ENCODE data around the gene LRP1.

The LRP1 gene

GRCh38 chr12:57094208-57095160 lies 33.8 kb upstream of the LRP1 start:
- no peak for DNase-seq (ENCODE audit: low read depth)

DNA sequence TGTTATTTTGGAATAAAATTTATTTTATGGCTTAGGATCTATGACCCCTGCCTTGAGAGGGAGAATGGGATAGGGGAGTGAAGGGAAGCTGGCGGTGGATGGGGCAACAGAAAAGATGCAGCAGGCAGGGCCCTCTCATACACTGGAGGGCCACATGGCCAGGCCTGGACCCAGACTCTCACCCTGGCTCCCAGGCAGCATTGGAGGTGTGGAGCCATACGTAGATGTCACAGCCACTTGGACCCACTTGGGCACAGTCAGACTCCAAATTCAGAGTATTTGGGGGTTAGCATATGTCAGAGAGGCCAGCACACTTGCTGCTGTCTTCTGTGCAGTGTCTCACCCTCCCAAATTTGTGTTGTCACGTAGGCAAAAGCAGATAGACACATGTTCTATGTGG lies 32.8 kb upstream of the LRP1 start:
- no peak for DNase-seq (ENCODE audit: low read depth)

DNA sequence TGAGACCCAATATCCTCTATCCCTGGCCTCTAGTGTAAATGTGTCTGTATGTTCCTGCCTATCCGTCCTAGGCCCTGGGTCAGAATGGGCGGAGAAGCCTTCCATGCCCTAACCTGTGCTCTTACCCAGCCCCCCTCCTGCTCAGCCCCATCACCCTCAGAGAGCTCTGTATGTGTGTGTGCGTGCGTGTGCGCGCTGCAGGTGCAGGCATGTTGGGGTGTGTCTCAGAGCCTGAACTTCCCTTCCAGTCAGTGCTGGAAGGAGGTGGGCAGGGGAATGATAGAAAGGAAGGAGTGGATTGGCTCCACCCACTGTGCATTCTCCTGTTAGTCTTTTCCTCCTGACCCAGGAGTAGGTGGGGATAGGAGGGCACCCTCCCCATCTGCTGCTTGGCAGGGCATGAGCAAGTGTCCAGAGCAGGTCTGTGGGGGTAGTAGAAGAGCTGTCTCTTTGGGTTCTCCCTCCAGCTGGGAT lies 32.1 kb upstream of the LRP1 start:
- no peak for DNase-seq (ENCODE audit: low read depth)

DNA sequence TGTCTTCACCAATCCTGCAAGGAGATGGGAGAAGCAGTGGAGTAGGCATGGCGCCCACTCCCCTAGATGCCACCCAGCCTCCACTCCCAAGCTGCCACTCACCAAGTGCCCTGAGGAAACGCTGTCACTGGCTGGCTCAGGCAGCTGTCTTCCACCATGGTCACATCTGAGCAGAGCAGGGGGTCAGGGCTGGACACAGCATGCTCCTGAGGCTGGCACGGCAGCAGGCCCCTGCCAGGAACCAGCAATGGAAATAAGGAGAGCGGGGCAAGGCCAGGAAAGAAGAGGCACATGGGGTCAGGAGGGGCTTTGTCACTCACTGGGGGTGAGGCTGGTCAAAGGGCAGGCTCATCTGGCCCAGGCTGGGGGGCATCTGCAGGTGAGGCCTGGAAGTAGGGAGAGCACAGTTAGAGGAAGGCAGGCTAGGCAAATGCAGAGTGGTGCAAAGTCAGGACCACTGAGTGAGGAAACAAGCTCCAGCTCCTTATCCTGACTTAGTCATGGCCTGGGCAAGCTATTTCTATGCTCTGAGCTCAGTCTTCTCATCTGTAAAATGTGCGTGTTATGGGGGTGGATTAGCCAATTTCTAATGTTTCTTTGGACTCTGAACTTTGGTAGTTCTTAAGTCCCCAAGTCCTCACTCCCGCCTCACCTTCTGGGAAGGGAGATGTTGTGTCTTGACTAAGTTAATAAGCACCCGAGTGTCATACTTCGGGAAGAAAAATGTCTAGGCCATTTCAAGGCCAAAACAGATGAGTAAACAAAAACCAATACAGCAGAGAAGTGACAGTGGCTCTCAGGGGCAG lies 31.3 kb upstream of the LRP1 start:
- no peak for DNase-seq (ENCODE audit: low read depth)

DNA sequence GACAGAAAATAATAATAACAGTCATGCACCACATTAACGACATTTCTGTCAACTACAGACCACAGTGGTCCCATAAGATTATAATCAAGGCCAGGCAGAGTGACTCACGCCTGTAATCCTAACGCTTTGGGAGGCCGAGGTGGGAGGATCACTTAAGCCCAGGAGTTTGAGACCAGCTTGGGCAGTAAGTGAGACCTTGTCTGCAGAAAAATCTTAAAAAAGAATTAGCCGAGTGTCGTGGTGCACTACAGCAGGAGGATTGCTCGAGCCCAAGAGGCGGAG lies 30.8 kb upstream of the LRP1 start:
- no peak for DNase-seq (ENCODE audit: low read depth)

DNA sequence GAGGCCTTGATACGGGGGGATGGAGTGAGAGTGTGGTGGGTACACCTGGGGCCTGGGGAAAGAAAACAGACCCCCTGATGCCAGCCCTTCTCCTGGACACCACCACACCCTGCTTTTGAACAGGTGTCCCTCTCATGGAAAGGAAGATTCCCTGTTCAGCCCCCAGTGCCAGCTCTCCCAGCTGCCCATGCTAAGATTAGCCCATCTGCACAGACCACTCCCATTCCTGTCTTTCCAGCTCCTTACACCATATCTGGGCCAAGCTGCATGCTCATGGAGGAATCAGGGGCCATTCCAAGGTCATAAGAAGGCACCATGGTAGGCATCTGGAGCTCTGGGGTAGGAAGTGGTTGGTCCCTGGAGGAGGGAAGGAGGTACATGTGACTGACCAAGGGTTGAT lies 29.7 kb upstream of the LRP1 start:
- DNase-seq (ENCODE audit: low read depth), result no peak

GRCh38 chr12:57099047-57099714 lies 29.1 kb upstream of the LRP1 start:
- no peak for DNase-seq (ENCODE audit: low read depth)

GRCh38 chr12:57099766-57100165 lies 28.5 kb upstream of the LRP1 start:
- no peak for DNase-seq (ENCODE audit: low read depth)

DNA sequence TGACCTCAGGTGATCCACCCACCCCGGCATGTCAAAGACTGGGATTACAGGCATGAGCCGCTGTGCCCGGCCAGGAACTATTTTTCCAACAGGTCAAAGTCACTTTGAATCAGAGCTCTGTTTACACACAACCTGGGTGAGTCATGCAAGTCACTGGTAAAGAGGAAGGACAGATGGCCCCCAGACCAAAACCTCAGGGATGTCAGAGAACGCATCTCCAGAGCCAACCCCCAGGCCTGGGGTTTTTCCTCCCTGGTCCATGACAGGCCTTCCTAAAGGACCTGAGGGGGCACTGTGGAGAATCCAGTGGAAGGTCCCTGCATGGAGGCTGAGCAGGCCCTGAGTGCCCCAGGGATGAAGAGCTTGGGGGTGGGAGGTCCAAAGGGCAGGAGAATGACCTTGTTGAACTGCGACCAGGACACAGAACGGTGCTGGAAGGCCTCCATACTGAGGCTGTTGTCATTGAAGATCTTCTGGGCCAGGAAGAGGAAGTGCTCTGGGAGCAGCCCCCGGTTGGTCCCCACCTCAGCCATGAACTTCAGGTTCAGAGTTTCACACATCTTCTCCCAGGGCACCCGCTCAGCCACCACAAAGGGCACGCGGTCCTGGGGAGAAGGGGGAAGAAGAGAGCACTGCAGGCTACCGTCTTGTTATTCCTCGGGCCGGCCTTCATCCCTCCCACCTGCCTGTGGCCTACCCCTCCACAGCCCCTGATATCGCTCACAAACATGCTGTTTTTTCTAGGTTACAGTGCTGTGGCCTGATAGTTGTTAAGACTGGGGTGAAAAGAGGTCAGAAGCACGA lies 26.2 kb upstream of the LRP1 start:
- no peak for DNase-seq (ENCODE audit: low read depth)

- DNase-seq (ENCODE audit: low read depth), result no peak
Observed at GRCh38 chr12:57103856-57104255, 24.4 kb upstream of the LRP1 start.

GRCh38 chr12:57104292-57104910 lies 23.9 kb upstream of the LRP1 start:
- no peak for DNase-seq (ENCODE audit: low read depth)

DNA sequence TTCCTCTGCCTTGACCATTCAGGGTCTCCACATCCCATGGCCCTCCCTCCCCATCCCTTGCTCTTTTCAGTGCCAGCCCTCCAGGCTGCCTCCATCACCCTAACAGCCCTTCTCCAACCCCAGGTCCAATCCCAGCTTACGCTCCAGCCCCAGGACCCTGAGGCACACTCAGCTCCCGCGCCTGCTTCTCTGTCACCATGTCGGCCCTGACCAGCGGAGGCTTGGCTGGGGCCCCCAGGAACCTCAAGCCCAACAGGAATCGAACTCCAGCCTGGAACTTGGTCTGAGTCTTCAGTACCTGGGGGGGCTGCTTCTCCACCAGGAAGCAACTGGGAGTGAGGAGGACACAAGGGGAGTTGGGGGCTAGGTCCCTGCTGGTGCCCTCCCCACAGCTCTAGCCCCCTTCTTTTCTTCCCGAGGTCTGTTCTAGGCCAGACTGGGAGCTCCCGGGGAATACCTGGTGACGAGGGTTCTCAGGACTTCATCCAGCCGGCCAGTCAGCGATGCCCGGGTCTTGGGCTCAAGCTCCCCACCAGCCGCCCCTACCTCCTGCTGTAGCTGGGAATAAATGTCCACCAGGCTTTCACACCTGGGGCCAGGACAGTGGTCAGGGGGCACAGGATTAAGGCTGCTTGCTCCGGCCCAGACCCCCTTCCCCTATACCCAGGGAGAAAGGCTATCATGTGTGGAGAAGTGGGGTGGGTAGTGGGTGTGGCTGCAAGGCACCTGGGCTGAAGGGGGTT lies 23.1 kb upstream of the LRP1 start:
- DNase-seq (ENCODE audit: low read depth), result no peak

- no peak for DNase-seq (ENCODE audit: low read depth)
Observed at GRCh38 chr12:57106021-57106708, 22.1 kb upstream of the LRP1 start.

GRCh38 chr12:57107456-57108155 lies 20.7 kb upstream of the LRP1 start:
- DNase-seq (ENCODE audit: low read depth), result no peak

GRCh38 chr12:57109207-57110103 lies 18.8 kb upstream of the LRP1 start:
- no peak for DNase-seq (ENCODE audit: low read depth)

GRCh38 chr12:57110104-57111030 lies 17.9 kb upstream of the LRP1 start:
- peak; percentile 30 for DNase-seq (ENCODE audit: low read depth)

DNA sequence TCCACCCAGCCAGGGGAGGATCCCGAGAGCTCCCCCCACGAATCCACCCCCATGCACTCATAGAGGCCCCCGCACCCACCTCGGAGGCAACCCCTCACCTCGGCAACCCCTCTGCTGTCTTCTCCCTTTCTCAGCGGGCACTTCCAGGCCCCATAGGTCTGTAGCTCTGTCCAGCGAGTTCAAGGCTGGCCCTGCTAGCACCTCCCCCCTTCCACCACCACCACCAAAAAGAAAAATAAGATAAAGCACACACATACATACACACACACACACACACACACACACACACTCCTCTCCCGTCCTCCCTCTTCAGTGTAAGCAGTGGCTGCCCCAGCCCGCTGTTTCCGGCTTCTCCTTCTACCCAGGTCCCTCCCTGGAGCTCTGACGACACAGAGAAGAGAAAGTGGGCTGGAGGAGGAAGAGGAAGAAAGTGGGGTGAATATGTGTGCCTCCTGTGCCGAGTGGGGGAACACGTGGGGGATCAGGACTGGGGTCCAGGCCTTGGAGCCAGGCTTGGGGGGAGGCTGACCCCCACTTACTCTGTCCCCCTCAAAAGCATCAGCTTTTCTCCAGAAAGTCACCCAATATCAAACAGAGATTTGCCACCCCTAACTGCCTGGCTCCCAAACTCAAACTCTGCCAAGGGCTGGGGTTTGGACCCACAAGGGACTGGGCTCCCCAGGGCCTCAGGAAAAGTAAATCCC lies 17.1 kb upstream of the LRP1 start, which contains the start of gene STAT6:
Gene STAT6, minus strand, starts transcription at position 332 of the 704 bp plus-strand sequence. CDS start 3,084 bp downstream, outside the sequence.
- peak; percentile 51 for DNase-seq (ENCODE audit: low read depth)

Measured in HS-27A (cell line).